ENCODE results near the gene GRM8. TPM values are rescaled to one million over a fixed set of nuclear protein-coding genes. Genes with fewer than 3 reads are reported as not detected.
A peak's percentile ranks its signal among the peaks of the same experiment; 100 is the strongest.

GRM8 gene
- total RNA-seq (1 to 10 TPM in 2 of 5 donors, not detected in 3; 2.3 to 2.8 TPM), polyA plus RNA-seq (under 1 TPM in 2 of 3 donors, not detected in 1; 0.25 to 0.31 TPM)
- long read RNA-seq, donor 1 = 0 reads
- long read RNA-seq, donor 2 = 0 reads
- long read RNA-seq, donor 3 = 0 reads
- long read RNA-seq, donor 4 = 0 reads
- long read RNA-seq, donor 5 = 0 reads
- long read RNA-seq, donor 6 = 0 reads
- long read RNA-seq, donor 7 = 0 reads
- long read RNA-seq, donor 8 = 0 reads
- long read RNA-seq, donor 9 = 0 reads
- long read RNA-seq, donor 10 = 0 reads

DNA sequence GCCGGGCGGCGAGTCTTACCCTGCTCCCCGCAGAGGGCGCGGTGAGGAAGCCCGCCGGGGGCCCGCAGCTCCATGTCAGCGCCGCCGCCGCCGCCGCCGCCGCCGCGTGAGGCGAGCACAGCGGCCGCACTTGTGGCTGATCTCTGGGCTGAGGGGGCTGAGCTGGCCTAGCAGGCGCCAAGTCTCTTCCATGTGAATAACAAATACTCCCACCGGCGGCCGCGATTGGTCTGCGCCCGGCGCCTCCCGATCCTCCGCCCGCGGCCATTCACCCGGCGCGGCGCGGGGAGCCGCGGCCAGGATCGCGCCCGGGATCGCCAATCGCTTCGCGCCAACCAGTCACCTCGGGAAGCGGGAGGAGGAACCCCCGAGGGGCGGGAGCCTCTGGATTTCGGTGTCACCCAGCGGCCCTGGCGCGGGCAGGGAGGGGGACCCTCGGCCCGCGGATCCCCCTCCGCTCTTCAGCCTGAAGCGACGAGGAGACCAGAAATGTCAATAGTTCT lies at the start of gene GRM8:
Gene GRM8 (minus strand): TSS at position 164 of the 503 bp plus-strand sequence.
- peaks cover 21 to 36% (median 31%) of the 10 kb centered on the region in 4 donors for H3K4me1 ChIP-seq
- H3K9me3 ChIP-seq = no peaks in the 10 kb centered on the region
- no peaks in the 10 kb centered on the region for H3K36me3 ChIP-seq
- peaks cover 0 to 91% (median 52%) of the 10 kb centered on the region in 3 donors for H3K27me3 ChIP-seq
- 0 to 3% (median 1%) methylated on average over 15 to 62 of the region's 62 CpGs for WGBS, 5 donors
- peak within 1 kb of the TSS in 4 of 5 donors; percentile 12 to 81 (median 56) for H3K27ac ChIP-seq
- peak within 1 kb of the TSS; percentile 60 to 95 (median 74) for H3K4me3 ChIP-seq
- DNase-seq = peak; percentile 39 to 77
- intact Hi-C loops (cut with DNase I; ENCODE audit: low total_unique reads) = no loop called here
- TF ChIP-seq POLR2AphosphoS5 (IDR thresholded peaks at IDR 0.05) = no peak
- no peak for TF ChIP-seq CTCF (IDR thresholded peaks at IDR 0.05)
- TF ChIP-seq EP300 (IDR thresholded peaks at IDR 0.05) = no peak
- no peak for TF ChIP-seq POLR2A (IDR thresholded peaks at IDR 0.05)

- H3K9me3 ChIP-seq = no peaks in the 10 kb centered on the region
- H3K27me3 ChIP-seq = peaks cover 0 to 5% (median 4%) of the 10 kb centered on the region in 3 donors
- no peaks in the 10 kb centered on the region for H3K36me3 ChIP-seq
- no peak overlapping the region for H3K4me3 ChIP-seq
- no peak for TF ChIP-seq POLR2A (IDR thresholded peaks at IDR 0.05)
- no peak for TF ChIP-seq POLR2AphosphoS5 (IDR thresholded peaks at IDR 0.05)
- no peak for TF ChIP-seq CTCF (IDR thresholded peaks at IDR 0.05)
- no peak for TF ChIP-seq EP300 (IDR thresholded peaks at IDR 0.05)
- no peak overlapping the region for H3K27ac ChIP-seq
- 84 to 95% (median 88%) methylated on average over 1 of the region's 1 CpG for WGBS, 5 donors
- intact Hi-C loops (cut with DNase I; ENCODE audit: low total_unique reads) = no loop called here
- DNase-seq = peak in 1 of 2 donors; percentile 15
- no peaks in the 10 kb centered on the region for H3K4me1 ChIP-seq
These were observed 38.1 kb upstream of the GRM8 start for GRCh38 chr7:127290801-127291361.

GRCh38 chr7:127290116-127290655 lies 37.4 kb upstream of the GRM8 start:
- intact Hi-C loops (cut with DNase I; ENCODE audit: low total_unique reads) = no loop called here

More at GRCh38 chr7:127290116-127290655, 37.4 kb upstream of the GRM8 start:
- Histone ChIP-seq H3K4me3 (no peak overlapping the region), H3K36me3 (no peaks in the 10 kb centered on the region), H3K9me3 (no peaks in the 10 kb centered on the region), H3K4me1 (no peaks in the 10 kb centered on the region), H3K27me3 (peaks cover 0 to 5% (median 4%) of the 10 kb centered on the region in 3 donors), H3K27ac (no peak overlapping the region)
- WGBS, 5 donors = 72 to 86% (median 79%) methylated on average over 5 of the region's 5 CpGs
- TF ChIP-seq EP300 (IDR thresholded peaks at IDR 0.05) (no peak), CTCF (IDR thresholded peaks at IDR 0.05) (no peak), POLR2A (IDR thresholded peaks at IDR 0.05) (no peak), POLR2AphosphoS5 (IDR thresholded peaks at IDR 0.05) (no peak)
- DNase-seq = peak in 1 of 2 donors; percentile 13

Data from stomach (tissue), 19 donors.